Stimulated activated CD8-positive, alpha-beta memory T cell treated with anti-CD3 and anti-CD28 coated beads, Interleukin-15, amount 100 ng/mL, for 24 hours (primary cell): ENCODE data around the gene NFATC4.
"Not testable (repeated sequence)": the region's sequence is repeated elsewhere in the genome, so short reads cannot be mapped to it uniquely, and the experiment has no call there.

ENCODE experiments used
- DNase-seq: peaks from one replicate; pipeline ENCODE4 v3.0.0-alpha.2; 2020; ENCODE audit warnings: low read depth

NFATC4 gene

DNA sequence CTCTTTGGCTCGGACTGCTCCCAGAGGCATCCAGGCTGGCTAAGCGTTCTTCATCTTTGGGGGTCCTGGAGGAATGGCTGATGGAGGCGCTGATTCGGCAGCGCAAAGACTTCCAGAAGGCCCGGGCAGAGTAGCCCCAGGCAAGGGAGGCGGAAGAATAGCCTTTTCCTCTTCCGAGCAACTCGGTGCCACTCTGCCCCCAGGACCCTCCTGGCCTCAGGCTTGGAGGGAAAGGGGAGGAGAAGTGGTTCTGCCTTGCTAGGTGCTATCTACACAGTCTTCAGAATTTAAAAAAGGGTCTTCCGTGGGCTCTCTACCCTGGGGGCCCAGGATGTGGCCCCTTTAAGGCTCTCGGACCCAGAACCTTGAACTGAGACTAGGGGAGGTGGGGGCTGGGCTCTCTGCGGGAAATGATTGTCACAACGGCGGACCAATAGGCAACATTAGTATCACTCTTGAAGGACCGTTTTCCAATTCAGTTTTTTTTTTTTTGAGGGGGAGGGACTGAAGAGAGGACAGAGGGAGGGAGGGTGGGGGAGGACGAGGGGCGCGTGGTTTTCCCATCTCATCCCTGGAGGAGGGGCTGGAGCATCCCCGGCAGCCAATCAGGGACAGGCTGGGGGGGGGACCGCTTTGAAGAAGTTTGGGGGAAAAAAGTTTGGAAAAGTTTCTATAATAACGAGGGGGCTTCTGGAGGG lies at the start of gene NFATC4:
TSS of gene NFATC4 (plus strand) at position 671 of the 698 bp plus-strand sequence. CDS start 157 bp downstream, outside the sequence.
- no peak for DNase-seq

DNA sequence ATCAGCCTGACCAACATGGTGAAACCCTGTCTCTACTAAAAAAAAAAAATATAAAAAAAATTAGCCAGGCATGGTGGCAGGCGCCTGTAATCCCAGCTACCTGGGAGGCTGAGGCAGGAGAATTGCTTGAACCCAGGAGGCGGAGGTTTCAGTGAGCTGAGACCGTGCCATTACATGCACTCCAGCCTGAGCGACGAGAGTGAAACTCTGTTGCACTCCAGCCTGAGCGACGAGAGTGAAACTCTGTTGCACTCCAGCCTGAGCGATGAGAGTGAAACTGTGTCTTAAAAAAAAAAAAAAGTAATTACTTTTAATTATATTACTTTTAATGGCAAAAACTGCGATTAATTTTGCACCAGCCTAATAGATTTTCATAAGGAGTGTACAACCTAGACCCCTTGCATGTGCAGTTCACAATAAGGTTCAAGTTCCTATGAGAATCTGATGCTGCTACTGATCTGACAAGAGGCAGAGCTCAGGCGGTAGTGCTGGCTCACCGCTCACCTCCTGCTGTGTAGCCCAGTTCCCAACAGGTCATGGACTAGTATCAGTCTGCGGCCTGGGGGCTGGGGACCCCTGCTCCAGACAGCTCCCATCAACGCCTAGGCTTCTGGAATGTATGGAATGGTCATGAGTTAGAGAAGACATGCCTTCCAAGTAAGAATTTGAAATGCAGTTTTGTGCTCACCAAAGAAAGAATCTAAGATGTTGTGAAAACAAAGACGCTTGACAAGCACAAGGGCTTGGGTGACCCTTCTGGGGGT lies 46.6 kb upstream of the NFATC4 start:
- no peak for DNase-seq

DNA sequence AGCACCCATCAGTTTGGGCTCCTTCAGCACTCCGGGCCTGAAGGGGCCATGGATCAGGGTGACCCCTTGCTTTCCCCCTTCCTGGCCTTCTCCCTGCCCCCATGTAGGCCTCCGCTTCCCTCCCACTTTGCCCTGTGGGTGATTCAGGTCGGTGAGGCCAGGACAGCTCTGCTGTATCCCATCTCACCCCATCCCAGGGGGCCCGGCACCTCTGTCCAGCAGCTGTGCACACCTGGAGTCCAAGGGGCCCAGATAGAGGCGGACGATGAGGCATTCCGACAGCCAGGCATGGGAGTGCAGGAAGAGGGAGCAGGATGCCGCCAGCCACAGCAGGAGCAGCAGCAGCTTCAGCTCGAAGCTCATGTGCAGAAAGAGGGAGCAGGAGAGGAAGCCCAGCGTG lies 45.3 kb upstream of the NFATC4 start:
- no peak for DNase-seq

DNA sequence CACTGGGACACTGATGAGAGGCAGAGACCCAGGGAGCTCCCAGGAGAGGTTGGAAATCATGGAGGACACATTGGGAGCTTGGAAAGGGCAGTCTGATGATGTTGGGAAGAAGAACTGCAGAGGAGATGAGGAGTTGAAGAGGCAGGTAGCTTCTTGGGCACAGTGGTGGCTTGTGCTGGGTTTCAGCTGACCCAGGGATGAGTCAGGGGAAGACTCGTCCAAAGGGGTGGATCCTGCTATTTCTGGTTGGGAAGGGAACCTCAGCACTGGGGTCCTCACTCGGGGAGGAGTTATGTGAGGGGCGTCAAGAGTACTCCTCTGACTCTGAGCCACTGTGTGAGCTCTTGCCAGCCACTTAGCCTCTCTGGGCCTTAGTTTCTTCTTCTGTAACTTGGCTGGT lies 44.6 kb upstream of the NFATC4 start:
- DNase-seq, result no peak

DNA sequence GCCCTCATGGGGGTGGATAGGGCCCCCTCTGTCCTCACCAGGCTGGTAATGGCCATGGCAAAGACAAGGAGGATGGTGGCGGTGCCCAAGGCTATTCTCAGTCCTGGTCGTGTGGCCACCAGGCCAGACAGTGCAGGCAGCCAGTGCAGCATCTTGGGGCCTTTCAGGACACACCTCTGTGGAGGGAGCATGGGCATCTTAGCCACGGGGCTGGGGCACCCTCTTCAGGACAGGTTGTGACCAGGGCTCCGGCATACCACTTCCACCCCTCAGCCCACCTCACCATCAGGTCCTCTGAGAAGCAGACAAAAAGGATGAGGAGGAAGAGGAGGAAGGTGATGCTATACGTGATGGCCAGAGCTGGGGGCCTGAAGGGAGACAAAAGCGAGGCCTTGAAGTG lies 44.0 kb upstream of the NFATC4 start:
- DNase-seq, result no peak

DNA sequence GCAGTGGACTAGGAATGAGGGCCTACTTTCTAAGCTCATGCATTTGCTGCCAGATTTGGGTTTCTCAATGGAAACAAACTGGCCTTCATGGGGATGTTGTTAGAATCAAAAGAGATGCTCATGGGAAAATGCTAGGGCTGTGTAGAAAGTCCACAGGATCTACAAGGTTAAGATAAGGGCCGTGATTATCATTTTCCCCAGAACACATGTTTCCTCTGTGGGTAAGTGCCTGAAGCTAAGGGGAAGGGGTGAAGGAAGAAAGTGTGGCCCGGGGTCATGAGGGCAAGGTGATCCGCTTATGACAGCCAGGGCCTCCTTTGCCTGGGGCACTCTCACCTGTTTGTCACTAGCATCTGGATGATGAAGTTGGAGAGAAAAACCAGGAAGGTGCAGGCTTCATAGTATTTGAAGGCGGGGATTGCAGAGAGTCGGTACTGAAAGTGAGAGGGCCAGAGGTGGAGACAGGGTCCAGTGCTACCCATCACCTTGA lies 42.9 kb upstream of the NFATC4 start:
- DNase-seq, result no peak

DNA sequence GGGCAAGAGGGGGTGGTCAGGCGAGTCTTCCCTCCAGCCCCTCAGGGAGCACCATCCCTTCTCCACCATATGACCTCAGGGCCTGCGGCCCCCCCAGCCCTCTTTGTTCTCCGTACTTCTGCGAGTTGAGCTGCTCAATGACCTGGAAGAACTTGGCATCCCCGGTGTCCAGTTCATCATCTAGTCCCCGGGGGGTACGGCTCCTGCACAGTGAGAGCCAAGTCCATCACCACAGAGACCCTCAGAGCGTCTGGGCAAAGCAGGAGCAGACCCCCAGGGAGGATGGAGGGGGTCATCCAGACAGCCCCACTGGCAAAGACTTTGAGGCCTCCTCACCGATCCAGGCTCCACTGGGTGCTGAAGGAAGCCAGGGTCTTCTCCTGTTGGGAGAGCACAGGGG lies 42.0 kb upstream of the NFATC4 start:
- DNase-seq, result no peak

DNA sequence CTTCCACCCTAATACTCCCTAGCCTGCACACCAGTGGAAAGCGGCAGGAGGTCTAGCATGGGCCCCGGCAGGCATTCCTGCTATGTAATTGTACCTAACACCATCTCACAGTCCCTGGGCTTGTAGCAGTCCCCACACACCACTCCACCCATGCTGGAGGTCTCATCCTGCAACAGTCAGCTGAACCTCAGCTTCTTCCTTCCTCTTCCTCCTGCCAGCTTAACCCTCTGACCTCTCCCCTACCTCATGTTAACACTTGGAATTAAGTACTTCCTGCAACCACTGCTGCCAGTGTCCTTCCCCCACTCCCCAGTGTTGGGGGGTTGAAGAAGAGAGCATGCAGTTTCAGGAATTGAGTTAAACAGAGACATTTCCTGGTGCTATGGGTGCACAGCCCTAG lies 40.7 kb upstream of the NFATC4 start:
- no peak for DNase-seq

DNA sequence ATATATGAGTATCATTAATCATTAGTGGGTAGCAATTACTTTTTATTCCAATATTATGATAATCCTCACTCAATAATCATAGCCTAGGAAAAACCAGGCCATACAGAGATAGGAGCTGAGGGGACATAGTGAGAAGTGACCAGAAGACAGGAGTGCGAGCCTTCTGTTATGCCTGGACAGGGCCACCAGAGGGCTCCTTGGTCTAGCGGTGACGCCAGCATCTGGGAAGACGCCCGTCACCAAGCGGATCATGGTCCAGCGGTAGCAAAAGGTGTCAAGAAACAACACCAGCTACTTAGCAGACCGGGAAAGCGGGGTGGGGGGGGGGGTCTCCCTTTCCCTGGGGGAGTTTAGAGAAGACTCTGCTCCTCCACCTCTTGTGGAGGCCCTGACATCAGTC lies 40.1 kb upstream of the NFATC4 start:
- not testable (repeated sequence) for DNase-seq

DNA sequence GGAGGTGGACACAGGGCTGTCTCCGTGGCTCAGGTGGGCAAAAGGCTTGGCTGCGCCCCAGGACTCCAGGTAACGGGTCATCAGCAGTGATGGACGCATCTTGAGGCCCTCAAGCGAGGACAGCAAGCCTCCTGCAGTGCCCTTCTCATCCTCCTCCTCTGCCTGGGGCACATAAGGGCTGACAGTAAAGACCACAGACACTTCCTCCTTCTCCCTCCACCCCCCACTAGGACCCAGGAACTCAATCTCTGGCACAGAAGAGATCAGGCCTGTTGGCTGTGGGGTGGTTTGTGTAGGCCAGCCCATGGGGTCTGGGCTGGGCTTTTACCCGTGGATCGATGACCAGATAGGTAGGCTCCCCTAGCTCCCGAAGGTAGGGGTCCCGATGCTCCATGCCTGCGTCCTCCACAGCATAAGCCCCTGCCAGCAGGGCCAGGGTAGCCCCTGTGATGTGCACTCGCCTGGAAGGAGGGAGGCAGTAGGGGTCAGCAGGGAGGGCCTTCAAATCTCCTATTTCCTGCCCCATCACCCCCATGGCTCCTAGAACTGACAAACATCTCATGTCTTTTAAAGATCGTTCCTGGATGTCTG lies 38.8 kb upstream of the NFATC4 start:
- DNase-seq, result no peak

DNA sequence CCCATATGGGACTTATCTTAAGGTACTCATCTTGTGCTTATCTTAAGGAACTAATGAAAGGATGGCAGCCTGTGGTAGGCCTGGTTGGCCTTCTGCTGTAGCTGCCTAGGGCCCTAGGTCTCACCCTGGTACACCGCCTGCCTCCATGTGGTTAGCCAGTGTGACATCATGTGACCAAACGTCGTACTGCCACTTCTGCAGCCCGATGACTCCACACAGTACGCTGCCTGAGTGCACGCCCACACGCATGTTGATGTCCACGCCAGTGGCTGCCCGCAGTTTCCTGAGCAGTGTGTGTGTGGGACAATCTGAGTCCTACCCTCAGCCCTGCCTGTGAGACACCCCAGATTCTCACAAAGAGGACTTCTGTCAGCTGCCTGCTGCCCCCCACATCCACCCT lies 38.2 kb upstream of the NFATC4 start:
- DNase-seq, result no peak

DNA sequence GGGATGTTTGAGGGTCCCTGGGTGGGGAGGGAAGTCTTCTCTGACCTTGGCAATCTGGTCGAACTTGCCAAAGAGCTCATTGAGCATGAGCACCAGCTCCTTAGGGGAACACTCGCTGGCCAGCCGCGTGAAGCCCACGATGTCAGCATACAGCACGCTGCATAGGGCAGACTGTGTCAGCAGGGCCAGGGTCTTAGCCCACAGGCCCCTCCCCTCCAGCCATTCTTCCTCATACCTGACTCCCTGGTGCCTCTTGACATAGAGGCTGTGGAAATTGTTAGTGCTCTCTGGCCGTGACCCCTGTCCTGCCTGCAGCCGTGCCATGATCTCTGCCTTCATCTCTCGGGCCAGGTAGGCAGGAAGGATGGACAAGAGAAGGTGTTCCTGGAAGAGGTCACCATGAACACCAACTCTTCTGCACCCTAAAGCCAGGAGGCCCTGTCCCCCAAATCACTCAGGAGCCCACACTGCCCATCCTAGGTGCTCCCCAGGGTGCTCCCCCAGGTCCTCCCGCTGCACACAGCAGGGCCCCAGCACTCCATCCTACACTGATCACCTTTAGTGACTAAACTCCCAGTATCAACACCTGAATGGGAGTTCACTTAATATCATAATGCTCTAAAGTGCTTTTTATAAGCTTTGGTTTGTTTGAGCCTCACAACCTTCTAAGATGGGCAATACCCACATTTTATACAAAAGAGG lies 36.9 kb upstream of the NFATC4 start:
- DNase-seq, result no peak

DNA sequence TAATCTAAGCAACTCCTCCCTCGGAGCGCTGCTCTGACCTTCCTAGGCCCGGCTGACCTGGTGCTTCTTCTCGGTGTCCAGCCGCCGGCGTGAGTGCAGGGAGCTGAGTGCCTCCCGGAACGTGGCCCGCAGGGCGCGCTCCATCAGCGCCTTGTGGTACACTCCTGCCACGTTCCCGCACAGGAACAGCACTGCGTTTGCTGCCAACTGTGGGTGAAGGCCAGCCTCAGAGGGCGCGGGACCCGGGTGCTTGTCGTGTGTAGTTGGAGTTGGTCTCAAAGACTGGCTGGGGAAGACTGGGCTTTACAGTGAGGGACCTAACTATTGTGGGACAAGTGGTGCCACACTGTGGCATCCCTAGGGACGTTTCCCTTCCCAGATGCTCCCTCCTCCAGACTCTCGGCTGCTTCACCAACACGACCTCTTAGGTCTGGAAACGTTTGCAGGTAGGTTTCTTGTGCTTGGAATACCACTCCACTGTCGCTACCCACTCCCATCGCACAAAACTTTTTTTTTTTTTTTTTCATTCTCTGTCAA lies 36.2 kb upstream of the NFATC4 start:
- DNase-seq, result no peak

DNA sequence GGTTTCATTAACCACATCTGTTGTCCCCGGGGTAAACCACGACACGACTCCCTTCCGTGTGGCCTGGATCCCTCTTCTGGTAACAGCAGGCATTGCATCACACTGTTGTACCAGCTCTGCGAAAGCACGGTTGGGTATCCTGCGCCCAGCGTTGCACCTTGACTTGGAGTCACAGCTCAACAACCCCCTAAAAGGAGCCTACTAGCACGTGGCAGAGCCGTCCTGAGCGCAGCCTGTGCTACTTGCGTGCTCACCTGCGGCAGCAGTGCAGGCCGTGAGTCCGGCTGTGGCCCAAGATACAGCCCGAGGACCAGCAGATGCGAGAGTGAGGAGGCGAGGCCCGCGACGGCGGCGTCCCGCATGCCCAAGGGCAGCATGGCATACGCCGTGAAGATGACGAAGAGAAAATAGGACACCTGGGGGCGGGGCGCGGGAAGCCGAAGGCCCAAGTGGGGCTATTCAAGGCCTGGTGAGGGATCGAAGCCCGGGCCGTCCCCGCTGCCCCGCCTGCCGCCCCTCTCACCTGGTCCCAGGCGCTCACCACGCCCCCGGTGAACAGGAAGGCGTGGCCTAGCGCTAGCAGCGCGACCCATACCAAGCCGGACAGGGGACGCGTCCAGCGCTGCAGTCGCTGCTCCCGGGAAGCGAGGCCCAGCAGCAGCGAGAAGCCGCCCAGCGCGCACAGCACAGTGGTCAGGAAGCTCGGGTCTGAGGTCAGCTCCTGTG lies 35.6 kb upstream of the NFATC4 start:
- no peak for DNase-seq

DNA sequence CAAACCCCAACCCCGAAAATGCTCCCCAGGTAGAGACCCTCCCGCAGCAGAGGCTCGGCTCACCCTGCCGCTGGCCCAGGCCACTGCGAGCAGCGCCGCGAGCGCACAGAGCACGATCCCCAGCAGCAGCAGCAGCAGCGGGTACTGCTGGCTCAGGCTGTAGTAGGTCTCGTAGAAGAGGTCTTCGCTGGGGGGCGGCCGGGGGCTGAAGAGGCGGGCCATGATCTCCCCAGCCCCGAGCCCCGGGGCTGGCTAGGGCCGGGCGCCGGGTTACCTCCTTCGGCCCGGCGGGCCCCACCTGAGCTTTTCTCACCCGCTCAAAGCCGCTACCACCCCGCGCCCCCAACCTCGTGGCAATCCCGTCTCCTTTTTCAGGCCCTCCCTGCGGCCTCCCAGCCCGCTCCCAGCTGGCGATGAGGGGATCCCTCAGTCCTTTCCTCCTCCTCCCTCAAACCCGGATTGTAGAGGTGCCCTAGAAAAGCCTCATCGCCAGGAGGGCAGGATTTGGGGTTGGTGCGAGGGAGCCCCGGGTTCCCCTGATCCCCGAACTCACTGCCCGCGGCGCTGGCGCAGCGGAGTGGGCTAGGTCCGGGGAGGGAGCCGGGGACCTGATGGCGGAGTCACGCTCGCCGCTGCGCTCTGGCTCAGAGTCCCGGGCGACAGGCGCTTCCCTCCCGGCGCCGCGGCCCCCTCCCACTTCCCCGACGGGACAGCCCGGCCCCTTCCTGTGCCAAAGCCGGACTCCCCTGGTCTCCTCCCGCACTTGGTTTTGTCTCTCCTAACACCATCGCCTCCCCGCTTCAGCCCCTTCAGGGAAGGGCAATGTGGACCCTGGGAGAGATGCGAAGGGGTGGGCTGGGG lies 33.3 kb upstream of the NFATC4 start, which contains the start of gene ADCY4:
TSS of gene ADCY4 (minus strand) at position 641 of the 861 bp plus-strand sequence. CDS start at position 222, 419 bp downstream.
- DNase-seq, result no peak

DNA sequence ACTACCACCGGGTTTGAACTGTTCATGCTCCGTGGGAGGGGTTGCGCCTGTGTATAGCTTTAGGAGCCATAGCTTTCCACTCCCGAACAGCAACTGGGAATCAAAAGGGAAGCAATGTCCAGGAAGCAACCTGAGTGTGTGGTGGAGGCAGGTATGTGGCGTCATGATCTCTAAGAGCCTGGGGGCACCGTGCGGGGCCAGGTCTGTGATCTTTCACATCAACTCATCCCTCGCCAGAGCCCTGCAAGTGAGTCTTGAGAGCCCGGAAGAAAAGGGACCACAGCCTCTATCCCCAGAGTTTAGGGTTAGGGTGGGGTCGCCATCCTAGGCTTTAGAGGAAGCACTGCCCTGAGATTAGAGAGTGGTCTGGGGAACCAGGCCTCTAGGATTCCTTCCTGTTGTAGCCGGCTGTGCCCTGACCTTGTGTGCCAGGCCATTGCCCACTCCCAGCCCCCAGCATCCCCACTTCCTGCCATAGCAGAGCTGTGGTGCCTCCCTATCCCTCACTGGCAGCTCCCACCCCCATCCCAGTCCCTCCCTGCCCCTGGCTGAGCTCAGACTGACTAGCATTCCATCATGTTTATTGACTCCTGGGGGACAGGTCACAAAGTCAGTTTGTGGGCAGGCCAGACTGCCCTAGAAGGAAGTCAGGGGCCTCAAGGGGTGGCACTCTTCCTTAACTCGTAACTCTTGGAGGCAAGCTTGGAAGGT lies 32.4 kb upstream of the NFATC4 start:
- DNase-seq, result no peak

DNA sequence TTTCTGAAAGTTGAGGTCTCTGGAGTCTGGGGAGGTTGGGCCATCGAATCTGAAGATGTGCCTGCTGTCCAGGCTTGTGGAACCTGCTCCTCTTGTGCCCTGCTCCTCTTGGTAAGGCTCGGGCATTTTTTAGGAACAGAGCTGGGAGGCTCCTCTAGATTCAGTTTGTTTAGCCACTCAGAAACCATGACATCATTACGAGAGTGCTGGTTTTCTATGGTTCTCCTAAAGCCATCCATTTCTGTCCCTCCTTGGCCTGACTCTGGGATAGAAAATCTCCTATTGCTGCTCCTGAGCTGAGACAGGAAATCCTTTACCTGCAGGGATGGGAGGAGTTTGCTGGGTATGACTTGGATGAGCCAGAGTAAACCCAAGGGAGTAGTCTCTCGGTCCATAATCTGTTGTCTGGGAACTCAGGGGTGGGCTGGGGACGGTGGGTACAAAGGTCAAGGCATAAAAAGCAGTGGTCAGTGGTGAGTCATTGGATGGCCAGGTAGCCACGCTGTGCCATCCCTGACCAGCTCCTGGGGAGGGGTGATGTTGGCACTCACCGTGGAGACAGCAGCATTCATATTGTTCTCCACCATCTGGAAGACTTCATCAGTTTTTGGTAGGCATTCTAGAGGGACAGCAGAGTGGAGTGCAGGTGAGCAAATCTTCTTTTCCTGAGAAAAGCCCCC lies 30.7 kb upstream of the NFATC4 start:
- no peak for DNase-seq

DNA sequence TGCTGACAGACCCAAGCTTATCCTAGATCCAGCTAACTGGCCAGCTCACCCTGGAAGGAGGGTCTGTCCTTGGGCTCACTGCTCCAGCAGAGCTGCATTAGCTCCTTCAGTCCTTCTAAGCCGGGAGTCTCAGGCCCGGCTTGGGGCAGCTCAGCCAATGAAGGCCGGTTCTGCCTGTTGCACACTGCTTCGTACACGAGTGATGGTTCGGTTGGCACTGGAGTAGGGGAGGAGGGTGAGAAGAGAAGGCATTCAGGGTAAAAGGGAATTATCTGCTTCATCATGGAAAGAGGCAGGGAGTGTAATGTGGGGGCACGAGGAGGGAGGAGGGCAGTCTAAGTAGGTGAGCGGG lies 30.2 kb upstream of the NFATC4 start:
- no peak for DNase-seq

DNA sequence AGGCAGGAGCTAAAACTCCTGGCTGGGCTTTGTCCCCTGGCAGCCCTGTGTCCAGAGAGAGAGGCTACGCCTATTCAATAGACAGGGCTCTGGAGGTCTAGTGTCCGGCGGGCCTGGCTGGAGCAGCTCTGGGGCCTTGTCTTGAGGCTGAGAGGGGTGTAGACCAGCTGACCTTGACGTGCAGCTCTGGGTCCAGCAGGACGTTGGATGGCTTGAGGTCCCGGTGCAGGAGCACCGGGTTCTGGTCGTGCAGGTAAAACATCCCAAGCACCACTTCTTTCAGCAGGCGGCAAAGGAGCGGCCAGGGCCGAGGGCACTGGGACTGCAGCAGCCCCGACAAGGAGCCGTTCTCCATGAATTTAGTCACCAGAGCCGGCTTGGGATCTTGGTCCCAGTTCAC lies 29.1 kb upstream of the NFATC4 start:
- DNase-seq, result no peak
